Epithelial cell of proximal tubule (primary cell): ENCODE measurements around the gene FBXO24. TPM values are rescaled to one million over a fixed set of nuclear protein-coding genes. Genes with fewer than 3 reads are reported as not detected.
A peak's percentile ranks its signal among the peaks of the same experiment; 100 is the strongest.

Source experiments
- DNase-seq: peaks from one replicate; pipeline ENCODE4 v3.0.0-alpha.2; 2011; ENCODE audit warnings: low read depth
- H3K4me3 ChIP-seq: 2 replicates; pipeline ENCODE4 v1.5.1; 2011; ENCODE audit warnings: low read depth, mild to moderate bottlenecking, low read length
- total RNA-seq: library from RNA; depleted of rRNA; stranded (reverse); fragments of >200 nt; gene quantifications from 2 replicates; pipeline ENCODE4 v1.2.3, GENCODE V29; 2015
- TF ChIP-seq, protein P1 (sequence below): conservative IDR thresholded peaks from 2 replicates; pipeline ENCODE4 v1.5.1; 2012; ENCODE audit warnings: low read depth, mild to moderate bottlenecking, low read length

FBXO24 gene
- total RNA-seq, 1 donor from 2014 or later = 1.0 TPM

DNA sequence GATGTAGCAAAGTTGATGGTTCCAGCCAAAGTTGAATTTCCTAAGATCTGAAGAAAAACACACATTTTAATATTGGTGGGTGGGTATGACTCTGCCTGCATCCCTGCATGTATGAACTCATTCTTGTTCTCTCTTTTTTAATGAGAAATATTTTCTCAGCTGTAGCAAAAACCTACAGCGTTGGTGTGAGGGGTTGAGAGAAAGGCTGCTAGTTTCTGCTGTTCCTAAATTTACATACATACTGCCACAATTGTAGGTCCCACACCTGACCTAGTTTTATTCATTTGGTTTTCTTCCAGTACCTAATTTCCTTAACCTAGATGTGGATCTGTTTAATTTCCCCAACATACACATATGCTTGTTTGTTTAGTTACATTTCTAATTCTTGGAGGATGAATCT, 42.5 kb upstream of the FBXO24 start:
- DNase-seq = no peak
- H3K4me3 ChIP-seq = no peak overlapping the region
- TF ChIP-seq, protein P1, sequence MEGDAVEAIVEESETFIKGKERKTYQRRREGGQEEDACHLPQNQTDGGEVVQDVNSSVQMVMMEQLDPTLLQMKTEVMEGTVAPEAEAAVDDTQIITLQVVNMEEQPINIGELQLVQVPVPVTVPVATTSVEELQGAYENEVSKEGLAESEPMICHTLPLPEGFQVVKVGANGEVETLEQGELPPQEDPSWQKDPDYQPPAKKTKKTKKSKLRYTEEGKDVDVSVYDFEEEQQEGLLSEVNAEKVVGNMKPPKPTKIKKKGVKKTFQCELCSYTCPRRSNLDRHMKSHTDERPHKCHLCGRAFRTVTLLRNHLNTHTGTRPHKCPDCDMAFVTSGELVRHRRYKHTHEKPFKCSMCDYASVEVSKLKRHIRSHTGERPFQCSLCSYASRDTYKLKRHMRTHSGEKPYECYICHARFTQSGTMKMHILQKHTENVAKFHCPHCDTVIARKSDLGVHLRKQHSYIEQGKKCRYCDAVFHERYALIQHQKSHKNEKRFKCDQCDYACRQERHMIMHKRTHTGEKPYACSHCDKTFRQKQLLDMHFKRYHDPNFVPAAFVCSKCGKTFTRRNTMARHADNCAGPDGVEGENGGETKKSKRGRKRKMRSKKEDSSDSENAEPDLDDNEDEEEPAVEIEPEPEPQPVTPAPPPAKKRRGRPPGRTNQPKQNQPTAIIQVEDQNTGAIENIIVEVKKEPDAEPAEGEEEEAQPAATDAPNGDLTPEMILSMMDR = no peak

DNA sequence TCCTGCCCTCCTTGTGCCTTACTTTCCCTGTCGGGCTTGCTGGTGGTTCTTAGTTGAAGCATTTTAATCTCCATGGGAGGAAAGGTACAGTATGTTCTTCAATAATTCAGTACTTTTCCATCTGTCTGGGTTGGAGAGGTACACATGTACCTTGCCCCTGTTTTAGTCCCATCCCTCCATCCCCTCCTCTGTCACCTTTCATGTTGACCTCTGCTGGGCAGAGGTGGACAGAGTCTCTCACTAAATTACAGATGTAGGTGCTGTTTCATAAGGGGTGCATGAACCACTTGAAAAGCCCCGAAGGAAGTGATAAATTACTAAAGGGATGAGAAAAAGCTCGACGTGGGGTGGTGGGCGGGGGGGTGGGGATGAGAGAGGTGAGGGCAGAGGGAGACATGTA, 41.7 kb upstream of the FBXO24 start:
- DNase-seq = no peak
- TF ChIP-seq, protein P1 = no peak

DNA sequence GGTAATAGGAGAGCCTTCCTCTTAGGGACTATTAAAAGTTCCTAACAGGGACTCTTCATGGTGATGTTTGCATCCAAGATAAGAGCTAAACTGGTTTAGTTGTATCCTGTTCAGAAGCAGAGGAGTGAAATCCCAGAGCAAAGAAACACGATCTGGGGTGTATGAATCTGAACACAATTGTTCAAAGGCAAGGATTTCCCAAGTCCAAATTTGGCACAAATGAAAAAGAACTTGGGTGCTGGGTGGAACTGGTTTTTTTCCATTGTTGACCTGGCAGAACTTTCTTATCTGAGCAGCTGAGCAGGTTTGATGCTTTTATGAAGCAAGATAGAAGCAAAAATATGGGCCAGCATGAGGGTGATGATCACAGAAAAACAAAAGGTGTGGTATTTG, 41.2 kb upstream of the FBXO24 start:
- TF ChIP-seq, protein P1 = no peak
- H3K4me3 ChIP-seq = no peak overlapping the region
- DNase-seq = no peak

More for the DNA sequence above, 41.7 kb upstream of the FBXO24 start:
- no peak overlapping the region for H3K4me3 ChIP-seq

- peak; percentile 52 for DNase-seq
- TF ChIP-seq, protein P1 = no peak
- no peak overlapping the region for H3K4me3 ChIP-seq
These were observed 40.6 kb upstream of the FBXO24 start for GRCh38 chr7:100545360-100546128.

DNA sequence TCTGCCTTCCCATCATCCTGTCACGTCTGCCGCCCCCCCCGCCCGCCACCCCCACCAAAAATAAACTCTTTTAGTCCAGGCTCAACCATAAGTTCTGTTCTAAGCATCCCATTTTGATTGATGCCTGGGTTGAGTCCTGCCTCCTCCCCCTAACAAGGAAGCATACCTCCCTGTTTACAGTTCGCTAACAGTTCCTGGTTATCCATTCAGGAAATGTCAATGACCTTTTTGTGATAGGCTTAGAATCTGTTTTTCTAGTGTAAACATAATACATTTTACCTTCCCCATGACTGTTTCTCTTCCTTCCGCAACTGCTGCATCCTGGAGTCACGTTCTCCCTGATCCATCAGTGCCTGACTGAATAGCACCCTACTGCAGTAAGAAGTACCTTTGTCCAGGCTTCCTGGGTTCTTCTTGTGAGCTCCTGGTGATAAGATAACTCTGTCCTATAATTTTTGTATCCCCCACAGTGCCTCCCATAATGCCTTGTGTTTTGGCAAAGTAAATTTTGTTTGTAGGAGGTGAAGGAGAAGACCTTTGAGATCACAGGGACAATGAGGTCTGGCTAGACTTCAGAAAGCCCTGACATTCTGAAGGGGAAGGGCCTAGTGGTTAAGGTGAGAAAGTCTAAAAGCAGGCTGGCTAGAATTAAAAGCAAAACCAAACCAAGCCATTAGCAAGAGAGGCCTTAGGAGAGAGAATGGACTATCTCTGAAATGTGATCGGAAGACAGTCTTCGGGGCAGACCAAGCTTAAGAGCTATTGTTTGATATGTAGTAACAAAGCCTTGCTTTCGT, 39.8 kb upstream of the FBXO24 start:
- DNase-seq = no peak
- no peak overlapping the region for H3K4me3 ChIP-seq
- TF ChIP-seq, protein P1 = no peak

DNA sequence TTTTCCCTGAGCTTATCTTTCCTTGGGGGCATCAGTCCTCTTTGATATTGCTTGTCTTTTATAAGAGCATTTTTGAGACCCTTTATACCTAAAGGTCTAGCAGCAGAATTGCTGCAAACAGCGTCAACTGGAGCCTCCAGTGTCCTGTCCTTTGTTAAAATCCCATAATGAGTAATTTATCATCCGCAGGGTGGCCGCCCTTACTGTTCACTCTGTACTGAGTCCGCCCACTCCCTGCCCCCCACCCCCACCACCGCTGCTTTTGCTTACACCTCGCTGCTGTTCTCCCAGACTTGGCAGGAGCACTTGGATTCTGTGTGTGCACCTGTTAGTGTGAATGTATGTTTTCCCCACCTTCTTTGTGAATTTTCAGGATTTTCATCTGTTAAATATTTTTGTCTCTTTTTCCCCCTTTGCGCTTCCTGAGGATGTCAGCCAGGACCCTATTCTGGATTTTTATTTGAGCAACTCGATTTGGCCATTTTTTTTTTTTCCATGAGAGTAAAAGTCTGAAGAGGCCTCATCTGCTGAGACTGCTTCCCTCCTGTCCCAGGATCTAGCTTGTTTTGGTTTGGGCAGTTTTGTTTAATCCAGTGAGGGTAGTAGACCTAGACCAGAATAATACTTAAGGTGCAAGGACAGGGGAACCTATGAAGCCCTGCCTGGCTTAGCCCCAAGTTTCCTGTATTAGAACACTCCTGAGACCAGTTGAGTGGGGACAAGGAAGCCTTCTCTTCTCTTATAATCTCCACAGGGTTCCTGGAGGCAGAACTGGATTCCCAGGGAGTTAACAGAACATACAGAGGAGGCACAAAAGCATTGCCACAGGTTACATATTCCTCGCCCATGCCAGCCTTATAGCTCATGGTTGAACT, 39.0 kb upstream of the FBXO24 start:
- TF ChIP-seq, protein P1 = no peak
- H3K4me3 ChIP-seq = no peak overlapping the region
- DNase-seq = no peak
